Loucy (cell line): ENCODE results near the gene TMEM47.

Source experiments
- CTCF ChIP-seq: fragments of 200-600 bp; sonication (generic); conservative IDR thresholded peaks from 2 replicates; pipeline ENCODE4 v1.5.1; 2014; ENCODE audit warnings: mild to moderate bottlenecking, antibody characterized with exemption, low read length
- EZH2phosphoT487 ChIP-seq: fragments of 200-600 bp; IDR thresholded peaks from 2 replicates; pipeline ENCODE4 v1.6.1; 2018; ENCODE audit warnings: antibody characterized with exemption, mild to moderate bottlenecking, moderate library complexity, borderline replicate concordance

GRCh38 chrX:34584781-34585180 is 72.3 kb downstream of the TMEM47 start:
- TF ChIP-seq CTCF (no peak), EZH2phosphoT487 (no peak)
